HG02970 (cell line): ENCODE measurements around the gene RMND5B.
A peak's percentile ranks its signal among the peaks of the same experiment; 100 is the strongest.
"Not testable (repeated sequence)": the region's sequence is repeated elsewhere in the genome, so short reads cannot be mapped to it uniquely, and the experiment has no call there.

Source experiments
- ATAC-seq: cut with Tn5 transposase; IDR thresholded peaks from one replicate; pipeline ENCODE4 v1.9.1; 2021; ENCODE audit warnings: mild to moderate bottlenecking, moderate library complexity, moderate number of reproducible peaks; ENCODE audit not compliant: unreplicated experiment, low FRiP score

RMND5B gene

GRCh38 chr5:178130576-178131445 is at the start of gene RMND5B:
Gene RMND5B (plus strand): TSS chr5:178131014. CDS start chr5:178138120, 7,106 bp downstream.
- ATAC-seq = peak; percentile 85

- no peak for ATAC-seq
These were observed 49.1 kb upstream of the RMND5B start for GRCh38 chr5:178081571-178082243.

GRCh38 chr5:178083922-178084321 is 46.9 kb upstream of the RMND5B start:
- no peak for ATAC-seq

- no peak for ATAC-seq
These were observed 45.5 kb upstream of the RMND5B start for GRCh38 chr5:178085316-178085715.

GRCh38 chr5:178086266-178086665 is 44.5 kb upstream of the RMND5B start:
- no peak for ATAC-seq

DNA sequence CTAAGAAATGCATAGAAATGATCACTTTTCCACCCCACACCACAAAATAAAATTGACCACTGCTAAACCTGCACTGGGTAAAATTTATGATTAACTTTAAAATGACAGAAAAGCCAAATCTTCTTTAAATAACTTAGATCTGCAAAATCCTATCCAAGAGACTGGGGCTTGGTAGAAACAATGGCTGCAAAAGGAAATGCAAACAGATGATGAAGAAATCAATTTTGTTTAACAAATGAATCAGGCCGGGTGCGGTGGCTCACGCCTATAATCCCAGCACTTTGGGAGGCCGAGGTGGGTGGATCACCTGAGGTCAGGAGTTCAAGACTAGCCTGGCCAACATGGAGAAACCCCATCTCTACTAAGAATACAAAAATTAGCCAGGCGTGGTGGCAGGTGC is 43.6 kb upstream of the RMND5B start:
- not testable (repeated sequence) for ATAC-seq

- no peak for ATAC-seq
These were observed 40.0 kb upstream of the RMND5B start for GRCh38 chr5:178090856-178091255.

GRCh38 chr5:178093134-178093533 is 37.7 kb upstream of the RMND5B start:
- no peak for ATAC-seq

DNA sequence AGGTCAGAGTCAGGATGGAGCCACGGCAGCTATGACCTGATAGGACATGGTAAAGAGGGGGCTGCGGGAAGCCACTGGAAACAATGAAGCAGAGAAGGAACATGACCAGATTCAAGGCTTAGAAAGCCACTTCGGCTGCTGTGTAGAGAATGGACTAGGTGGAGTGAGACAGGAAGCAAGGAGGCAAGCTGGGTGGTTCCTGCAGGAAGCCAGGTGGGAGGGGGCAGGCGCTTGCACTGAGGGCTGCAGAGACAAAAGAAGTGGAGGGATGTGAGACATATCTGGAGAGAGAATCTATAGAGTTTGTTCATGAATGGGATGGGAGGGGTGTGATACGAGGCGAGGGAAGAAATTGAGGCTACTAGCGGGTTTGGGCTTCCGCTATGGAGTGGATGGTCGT is 36.5 kb upstream of the RMND5B start:
- ATAC-seq = no peak

- ATAC-seq = no peak
These were observed 32.1 kb upstream of the RMND5B start for GRCh38 chr5:178098685-178099084.

DNA sequence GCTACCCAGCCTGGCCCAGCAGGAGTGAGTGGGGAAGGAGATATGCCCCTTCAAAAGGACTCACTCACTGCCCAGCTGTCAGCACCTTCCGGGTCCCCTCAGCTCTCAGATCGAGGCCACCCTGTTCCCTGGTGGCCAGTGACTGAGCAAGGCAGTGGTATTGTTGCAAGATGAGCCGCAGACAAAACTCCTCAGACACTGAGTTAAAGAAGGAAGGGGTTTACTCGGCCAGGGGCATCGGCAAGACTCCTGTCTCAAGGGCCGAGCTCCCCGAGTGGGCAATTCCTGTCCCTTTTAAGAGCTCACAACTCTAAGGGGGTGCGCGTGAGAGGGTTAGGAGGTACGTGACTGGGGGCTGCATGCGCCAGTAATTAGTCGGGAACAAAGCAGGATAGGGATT is 27.2 kb upstream of the RMND5B start:
- no peak for ATAC-seq

DNA sequence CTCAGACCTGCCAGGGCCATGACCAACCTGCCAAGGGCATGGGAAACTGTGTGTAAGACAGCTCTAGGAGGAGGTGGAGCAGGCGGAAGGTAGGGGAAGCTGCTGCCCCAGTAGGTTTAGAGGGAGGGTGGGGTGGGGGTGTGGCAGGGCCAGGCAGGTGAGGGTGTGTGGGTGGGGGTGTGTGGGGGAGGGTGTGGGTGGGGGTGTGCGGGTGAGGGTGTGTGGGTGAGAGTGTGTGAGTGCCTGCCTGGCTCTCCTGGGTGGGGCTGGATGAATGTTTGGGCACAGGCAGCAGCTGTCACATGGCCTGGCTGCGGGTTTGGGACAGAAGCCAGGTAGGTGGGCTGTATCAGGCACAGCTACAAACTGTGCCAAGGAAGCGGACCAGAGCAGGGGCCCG is 26.3 kb upstream of the RMND5B start:
- no peak for ATAC-seq

- ATAC-seq = no peak
These were observed 24.7 kb upstream of the RMND5B start for GRCh38 chr5:178106086-178106485.

GRCh38 chr5:178106556-178107239 is 24.1 kb upstream of the RMND5B start:
- ATAC-seq = no peak

- ATAC-seq = no peak
These were observed 23.0 kb upstream of the RMND5B start for GRCh38 chr5:178107756-178108310.

GRCh38 chr5:178108446-178108845 is 22.4 kb upstream of the RMND5B start:
- ATAC-seq = no peak

- no peak for ATAC-seq
These were observed 21.8 kb upstream of the RMND5B start for GRCh38 chr5:178108966-178109365.

GRCh38 chr5:178110511-178110910 is 20.3 kb upstream of the RMND5B start:
- no peak for ATAC-seq

DNA sequence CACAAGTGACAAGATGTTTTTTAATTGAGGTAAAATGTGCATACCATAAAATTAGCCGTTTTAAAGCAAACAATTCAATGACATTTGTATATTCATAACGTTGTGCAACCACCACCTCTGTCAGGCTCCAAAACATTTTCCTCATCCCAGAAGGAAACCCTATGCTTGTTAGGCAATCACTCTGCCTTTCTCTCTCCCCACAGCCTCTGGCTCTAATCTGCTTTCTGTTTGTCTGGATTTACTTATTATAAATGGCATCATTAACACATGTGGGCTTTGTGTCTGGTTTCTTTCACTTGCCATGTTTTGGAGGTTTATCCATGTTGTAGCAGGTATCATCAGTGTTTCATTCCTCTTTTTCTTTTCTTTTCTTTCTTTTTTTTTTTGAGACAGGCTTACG is 18.9 kb upstream of the RMND5B start:
- no peak for ATAC-seq

DNA sequence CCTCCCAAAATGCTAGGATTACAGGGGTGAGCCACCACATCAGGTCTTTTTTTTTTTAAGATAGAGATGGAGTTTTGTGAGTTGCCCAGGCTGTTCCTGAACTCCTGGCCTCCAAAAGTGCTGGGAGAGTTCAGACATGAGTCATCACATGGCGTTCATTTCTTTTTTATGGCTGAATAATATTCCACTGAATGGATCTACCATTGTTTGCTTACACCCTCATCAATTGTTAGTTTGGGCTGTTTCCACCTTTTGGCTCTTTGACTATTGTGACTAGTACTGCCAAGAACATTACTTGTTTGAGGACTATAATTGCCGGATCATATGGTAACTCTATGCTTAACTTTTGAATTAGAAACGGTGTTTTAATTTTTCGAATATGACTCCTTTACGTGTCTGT is 18.3 kb upstream of the RMND5B start:
- ATAC-seq = no peak
